Activated CD8-positive, alpha-beta memory T cell treated with anti-CD3 and anti-CD28 coated beads, Interleukin-2, amount 50 U/mL, for 1 hour (primary cell): Measurements from ENCODE around the gene VPS13D.

Source experiments
- DNase-seq: peaks from one replicate; pipeline ENCODE4 v3.0.0-alpha.2; 2020; ENCODE audit errors: extremely low read depth

Gene VPS13D

GRCh38 chr1:12539320-12539704, 309.5 kb downstream of the VPS13D start:
- DNase-seq: no peak

DNA sequence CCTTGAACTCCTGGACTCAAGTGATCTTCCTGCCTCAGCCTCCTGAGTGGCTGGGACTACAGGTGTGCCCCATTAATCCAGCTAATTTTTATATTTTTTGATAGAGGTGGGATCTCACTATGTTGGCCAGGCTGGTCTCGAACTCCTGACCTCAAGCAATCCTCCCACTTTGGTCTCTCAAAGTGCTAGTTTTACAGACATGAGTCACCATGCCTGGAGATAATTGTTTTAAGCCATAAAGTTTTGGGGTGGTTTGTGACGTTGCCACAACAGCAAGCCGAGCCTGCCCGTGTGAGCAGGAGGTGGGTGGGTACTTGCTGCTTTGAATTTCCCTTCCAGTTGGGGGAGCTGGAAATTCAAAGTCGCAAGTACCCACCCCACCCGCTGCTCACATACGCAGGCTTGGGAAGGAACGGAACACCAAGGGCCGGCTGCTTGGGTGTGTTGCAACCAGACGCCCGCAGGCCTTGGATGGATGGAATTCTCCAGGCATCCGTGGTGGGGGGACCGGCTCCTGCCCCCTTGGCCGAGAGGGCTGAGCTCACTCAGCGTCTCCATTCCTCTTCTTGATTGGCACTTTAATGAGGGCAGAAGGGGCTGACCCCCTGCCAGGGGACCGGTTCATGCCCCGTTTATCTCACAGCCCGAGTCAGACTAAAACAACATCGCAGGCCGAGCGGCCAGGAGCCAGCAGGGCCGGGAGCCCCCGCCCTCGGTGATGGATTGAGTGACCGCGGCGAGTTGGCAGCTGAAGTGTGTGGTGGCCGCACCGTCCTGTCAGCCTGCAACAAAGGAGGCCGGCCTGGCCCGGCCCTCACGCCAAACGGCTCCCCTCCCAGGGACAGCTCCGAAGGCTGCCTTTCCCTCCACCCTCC, 310.1 kb downstream of the VPS13D start:
- DNase-seq: no peak

DNA sequence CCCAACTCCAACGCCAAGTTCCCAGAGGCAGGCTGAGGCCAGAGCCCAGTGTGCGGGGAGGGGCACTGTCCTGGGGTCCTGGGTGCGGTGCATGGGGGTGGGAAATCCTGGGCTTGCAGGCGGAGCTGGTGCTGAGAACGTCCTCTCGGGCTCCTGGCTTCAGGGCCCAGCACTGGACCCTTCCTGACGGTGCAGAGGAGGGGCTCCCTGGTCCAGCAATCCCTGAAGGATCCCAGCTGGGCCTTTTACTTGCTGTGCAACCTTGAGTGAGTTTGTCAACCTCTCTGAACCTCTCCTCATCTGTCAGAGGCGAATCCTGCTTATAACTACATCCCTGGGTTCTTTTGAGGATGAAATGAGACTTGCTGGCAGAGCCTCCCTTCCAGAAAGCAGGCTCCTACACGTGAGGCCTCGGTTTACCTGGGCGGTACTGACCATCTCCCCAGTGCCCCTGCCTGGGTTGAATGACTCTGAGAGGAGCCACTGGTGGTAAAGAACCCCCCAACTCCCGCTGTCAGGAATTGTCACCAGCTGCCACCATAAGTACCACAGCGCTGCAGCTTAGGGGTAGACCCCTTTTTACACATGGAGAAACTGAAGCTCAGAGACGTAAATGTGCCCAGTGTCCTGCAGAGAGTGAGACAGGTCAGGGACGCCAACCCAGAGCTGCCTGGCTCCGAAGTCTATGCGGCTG, 310.9 kb downstream of the VPS13D start:
- DNase-seq: no peak

DNA sequence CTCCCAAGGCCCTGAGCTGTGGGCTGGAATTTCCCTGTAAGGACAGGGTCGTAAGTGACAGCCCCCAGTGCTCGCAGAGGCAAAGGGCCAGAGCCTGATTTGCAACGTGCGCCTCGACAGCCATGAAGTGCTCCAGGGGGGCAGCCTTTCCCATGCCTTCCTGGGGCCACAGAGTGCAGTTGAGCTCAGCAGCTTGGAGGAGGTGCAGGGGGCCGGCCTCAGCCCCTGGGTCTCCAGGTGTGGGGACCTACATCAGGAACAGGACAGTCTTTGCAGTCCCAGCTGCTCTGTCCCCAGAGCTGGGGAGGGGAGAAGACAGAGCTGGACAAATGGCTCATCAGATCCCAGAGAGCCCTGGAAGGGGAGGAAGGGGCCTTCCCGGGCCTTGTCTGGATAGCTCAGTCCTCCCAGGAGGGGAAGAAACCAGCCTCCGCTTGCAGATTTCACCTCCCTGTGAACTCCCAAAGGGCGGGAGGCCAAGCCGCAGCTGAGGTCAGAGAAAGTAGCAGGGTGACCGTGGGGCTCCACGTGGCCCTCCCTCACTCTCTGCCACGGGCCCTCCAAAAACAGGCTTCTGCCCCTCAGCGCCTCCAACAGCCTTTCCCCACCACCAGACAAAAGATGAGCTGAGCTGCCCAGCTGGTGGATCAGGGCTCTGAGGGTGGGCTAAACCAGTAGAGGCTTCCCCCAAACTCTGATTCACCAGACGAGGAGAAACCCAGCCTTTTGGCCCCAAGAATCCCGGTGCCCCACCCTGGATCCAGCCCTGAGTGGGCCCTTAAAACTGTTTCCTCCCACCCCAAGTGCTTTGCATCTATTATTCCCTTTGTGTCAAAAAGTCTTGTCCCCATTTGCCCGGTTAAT, 311.7 kb downstream of the VPS13D start:
- no peak for DNase-seq

GRCh38 chr1:12542138-12542465, 312.3 kb downstream of the VPS13D start:
- no peak for DNase-seq

- no peak for DNase-seq
Observed at GRCh38 chr1:12542616-12543592, 313.1 kb downstream of the VPS13D start.

GRCh38 chr1:12543740-12544154, 313.9 kb downstream of the VPS13D start:
- no peak for DNase-seq

GRCh38 chr1:12544357-12544756, 314.5 kb downstream of the VPS13D start:
- no peak for DNase-seq

GRCh38 chr1:12544992-12545391, 315.2 kb downstream of the VPS13D start:
- no peak for DNase-seq

DNA sequence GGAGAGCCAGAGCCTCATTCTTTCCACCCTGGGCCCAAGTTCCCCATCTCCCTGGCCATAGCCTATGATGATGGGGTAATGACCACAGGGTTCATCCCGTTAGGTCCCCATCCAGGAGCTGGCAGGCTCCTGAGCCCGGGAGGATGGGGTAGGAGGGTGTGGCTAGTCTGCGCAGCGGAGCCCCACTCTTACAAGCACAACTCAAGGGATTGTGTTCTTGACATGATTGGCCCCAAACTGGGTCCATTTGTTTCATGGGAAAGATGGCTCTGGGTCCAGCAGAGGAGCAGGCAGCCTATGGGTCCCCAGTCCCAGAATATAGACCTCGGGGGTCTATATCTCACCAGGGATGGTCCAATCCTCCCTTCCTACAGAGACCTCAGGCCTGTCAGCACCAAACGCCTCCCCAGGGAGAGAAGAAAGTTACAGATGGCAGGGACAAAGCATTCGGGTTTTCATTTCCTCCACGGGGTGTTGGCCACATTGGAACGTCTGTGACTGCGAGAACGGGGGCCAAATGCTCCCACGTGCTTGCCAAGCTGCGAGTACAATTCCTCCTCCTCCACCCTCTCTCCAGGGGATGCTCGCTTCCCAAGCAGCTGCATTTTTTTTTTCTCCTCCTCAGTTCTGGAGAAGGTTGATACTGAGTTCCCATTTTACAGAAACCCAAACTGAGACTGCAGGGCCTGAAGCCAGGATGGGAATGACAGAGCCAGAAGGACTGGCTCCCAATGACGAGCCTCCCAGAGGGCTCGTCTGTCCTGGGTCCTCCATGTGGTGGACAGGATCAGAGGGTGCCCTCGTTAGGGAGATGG, 317.1 kb downstream of the VPS13D start:
- DNase-seq: no peak

GRCh38 chr1:12547586-12548225, 317.9 kb downstream of the VPS13D start:
- DNase-seq: no peak

- no peak for DNase-seq
Observed at GRCh38 chr1:12548279-12548972, 318.6 kb downstream of the VPS13D start.

DNA sequence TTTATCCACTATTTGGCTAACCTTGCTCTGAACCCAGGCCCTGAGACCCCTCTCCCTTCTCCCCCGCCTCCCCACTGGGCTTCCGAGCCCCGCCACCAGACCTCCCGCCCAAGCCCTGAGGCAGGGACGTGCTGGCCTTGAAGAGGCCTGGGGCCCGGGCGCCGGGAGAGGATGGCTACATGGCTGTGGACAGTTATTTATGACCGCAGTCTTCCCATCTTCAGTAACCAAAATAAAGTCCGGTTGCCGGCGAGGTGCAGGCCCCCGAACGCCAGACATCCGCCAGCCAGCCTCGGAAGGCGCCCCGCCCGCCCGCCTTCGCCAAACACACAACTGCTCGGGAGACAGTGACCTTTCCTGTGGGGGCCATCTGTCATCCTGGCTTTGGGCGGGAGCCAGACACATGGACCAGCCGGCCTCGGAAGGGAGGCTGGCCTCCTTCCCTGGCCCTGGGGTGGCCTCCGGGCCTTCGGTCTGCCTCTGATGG, 319.2 kb downstream of the VPS13D start:
- no peak for DNase-seq

DNA sequence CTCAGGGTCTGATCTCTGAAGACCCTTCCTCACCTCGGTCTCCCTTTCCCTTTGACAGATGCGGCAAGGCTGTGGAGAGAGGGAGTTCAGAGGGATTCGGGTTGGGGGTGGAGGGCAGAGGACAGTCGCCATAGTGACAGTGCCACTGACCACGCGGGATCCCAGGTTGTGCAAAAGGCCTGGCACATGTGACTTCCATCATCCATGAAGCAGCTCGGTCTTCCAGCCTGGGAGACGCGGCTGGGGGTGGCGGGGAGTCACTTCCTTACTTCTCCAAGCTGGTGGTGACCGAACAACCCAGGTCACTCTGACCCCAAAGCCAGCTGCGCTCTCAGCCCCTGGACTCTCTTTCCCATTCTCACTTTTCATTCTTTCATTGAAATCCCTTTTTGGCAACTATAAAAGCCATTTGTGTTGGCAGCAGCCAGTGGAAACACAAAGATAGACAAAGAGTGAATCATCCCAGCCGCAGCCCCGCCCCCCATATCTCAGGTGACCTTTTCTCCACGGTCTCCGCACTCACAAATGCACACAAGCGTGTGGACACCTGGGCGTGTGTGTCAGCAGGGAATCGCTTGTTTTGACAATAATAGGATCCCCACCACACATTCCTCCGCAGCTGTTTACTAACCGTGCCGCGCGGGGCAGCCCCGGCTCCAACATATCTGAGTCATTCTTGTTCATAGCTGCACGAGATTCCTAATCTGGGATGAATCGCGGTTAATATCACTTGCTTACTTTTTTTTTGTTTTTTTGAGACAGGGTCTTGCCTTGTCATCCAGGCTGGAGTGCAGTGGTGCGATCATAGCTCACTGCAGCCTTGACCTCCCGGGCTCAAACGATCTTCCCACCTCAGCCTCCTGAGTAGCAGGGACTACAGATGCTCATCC, 319.9 kb downstream of the VPS13D start:
- DNase-seq: no peak

- DNase-seq: no peak
Observed at GRCh38 chr1:12551584-12551983, 321.8 kb downstream of the VPS13D start.

DNA sequence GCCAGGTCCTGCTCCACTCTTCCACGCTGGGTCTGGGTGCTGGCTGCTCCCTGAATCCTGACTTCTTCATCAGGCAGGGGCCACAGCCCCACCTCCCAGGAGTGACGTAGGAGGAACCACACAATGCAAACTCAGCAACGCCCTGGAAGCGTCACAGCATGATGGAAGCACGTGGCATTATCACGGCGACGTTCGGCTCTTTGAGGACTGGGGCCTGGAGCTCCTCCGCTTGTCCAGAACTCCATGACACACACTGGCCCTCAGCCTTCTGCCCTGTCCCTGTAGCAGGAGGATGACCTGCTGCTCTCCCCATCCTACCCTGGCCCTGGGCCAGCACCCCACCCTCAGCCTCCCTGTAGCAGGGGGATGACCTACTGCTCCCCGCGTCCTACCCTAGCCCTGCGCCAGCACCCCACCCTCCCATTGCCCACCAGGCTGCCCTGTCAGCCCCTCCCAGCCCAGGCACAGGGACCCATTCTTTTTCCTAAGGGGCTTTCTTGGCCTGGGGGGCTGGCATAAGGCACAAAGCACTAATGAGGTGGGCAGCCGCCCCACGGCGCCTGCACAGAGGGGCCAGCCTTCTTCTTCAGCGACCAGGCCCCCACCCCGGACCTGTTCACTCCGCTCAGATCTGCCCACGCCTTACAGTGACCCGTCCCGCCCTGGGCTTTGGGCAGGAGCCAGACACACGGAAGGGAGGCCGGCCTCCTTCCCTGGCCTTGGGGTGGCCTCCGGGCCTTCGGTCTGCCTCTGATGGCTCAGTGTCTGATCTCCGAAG, 322.5 kb downstream of the VPS13D start:
- no peak for DNase-seq
